Peyer's patch (tissue), 4 donors: ENCODE data around the gene SUZ12.

Experiments
- CTCF ChIP-seq, 6 experiments: fragments of 450-650 bp in 4 of 6; fragments of 200-600 bp in 2 of 6; sonication (generic) in 1 of 6; IDR thresholded peaks; one replicate each; pipeline ENCODE4 v1.5.1; 2017 to 2019; ENCODE audit warnings: antibody characterized with exemption in 6 of 6, mild to moderate bottlenecking in 3 of 6, moderate library complexity in 1 of 6
- POLR2A ChIP-seq, 2 donors: fragments of 450-650 bp; IDR thresholded peaks; one replicate each; pipeline ENCODE4 v1.5.1; 2017; ENCODE audit warnings: antibody characterized with exemption in 2 of 2, mild to moderate bottlenecking in 2 of 2, moderate library complexity in 2 of 2

- no peak for TF ChIP-seq POLR2A (IDR thresholded peaks at IDR 0.05)
- TF ChIP-seq CTCF (IDR thresholded peaks at IDR 0.05): no peak
These were observed 79.4 kb downstream of the SUZ12 start for GRCh38 chr17:32016231-32016630.
